K562 (cell line): Measurements from ENCODE around the gene DDX39A. TPM values are rescaled to one million over a fixed set of nuclear protein-coding genes. Genes with fewer than 3 reads are reported as not detected.

Experiments used
- CREB1 ChIP-seq, 2 experiments: sonication (generic) in 1 of 2; formaldehyde crosslinking in 1 of 2; IDR thresholded peaks; 2 replicates each; pipeline versions ENCODE4 v1.6.1 to v1.8.0; 2012 to 2022; ENCODE audit warnings: inconsistent platforms in 1 of 2, mild to moderate bottlenecking in 1 of 2, missing genetic modification reagents in 1 of 2, moderate library complexity in 1 of 2
- HDAC3 ChIP-seq: fragments of 450-650 bp; IDR thresholded peaks from 2 replicates; pipeline ENCODE4 v1.6.1; 2018; ENCODE audit warnings: borderline replicate concordance, mild to moderate bottlenecking, moderate library complexity; ENCODE audit not compliant: partially characterized antibody
- LARP7 ChIP-seq: fragments of 450-650 bp; IDR thresholded peaks from 2 replicates; pipeline ENCODE4 v1.6.1; 2016
- MAZ ChIP-seq, 2 experiments: fragments of 450-650 bp in 1 of 2; sonication (generic) in 1 of 2; formaldehyde crosslinking; IDR thresholded peaks in 1 of 2; conservative IDR thresholded peaks in 1 of 2; 2 replicates each; pipeline versions ENCODE4 v1.4.0 to v1.5.0; 2020; ENCODE audit warnings: mild to moderate bottlenecking in 1 of 2, missing genetic modification reagents in 1 of 2
- NCOR1 ChIP-seq: fragments of 450-650 bp; IDR thresholded peaks from 2 replicates; pipeline ENCODE4 v1.6.1; 2016; ENCODE audit warnings: mild to moderate bottlenecking, moderate library complexity
- PPARD ChIP-seq: fragments of 250-450 bp; sonication (Bioruptor Pico); IDR thresholded peaks from 2 replicates; pipeline ENCODE4 v1.8.0; 2022; ENCODE audit warnings: inconsistent platforms, mild to moderate bottlenecking, moderate library complexity
- RBFOX2 ChIP-seq: fragments of 200-400 bp; formaldehyde crosslinking; IDR thresholded peaks from 2 replicates; pipeline ENCODE4 v1.6.1; 2017; ENCODE audit warnings: low read depth, mild to moderate bottlenecking, low read length, moderate library complexity
- SMAD1 ChIP-seq: fragments of 150-350 bp; IDR thresholded peaks from 2 replicates; pipeline ENCODE4 v1.6.1; 2014; ENCODE audit warnings: low read length, low read depth; ENCODE audit not compliant: partially characterized antibody
- SMAD4 ChIP-seq: fragments of 250-450 bp; sonication (Bioruptor Pico); conservative IDR thresholded peaks from 2 replicates; pipeline ENCODE4 v1.8.0; 2021; ENCODE audit warnings: inconsistent platforms, mild to moderate bottlenecking, moderate library complexity
- SNIP1 ChIP-seq: fragments of 450-650 bp; IDR thresholded peaks from 2 replicates; pipeline ENCODE4 v1.7.1; 2017; ENCODE audit warnings: low read depth, mild to moderate bottlenecking
- SOX6 ChIP-seq: fragments of 450-650 bp; IDR thresholded peaks from 2 replicates; pipeline ENCODE4 v1.6.1; 2014; ENCODE audit warnings: mild to moderate bottlenecking
- TAF1 ChIP-seq: IDR thresholded peaks from 2 replicates; pipeline ENCODE4 v1.6.1; 2011; ENCODE audit warnings: mild to moderate bottlenecking, low read length, moderate library complexity; ENCODE audit not compliant: insufficient read depth, control insufficient read depth, severe bottlenecking; ENCODE audit errors: extremely low read depth
- VEZF1 ChIP-seq: fragments of 200-800 bp; sonication (Bioruptor generic); IDR thresholded peaks from 2 replicates; pipeline ENCODE4 v1.6.1; 2017; ENCODE audit warnings: missing genetic modification characterization, missing compliant biosample characterization
- ZBED1 ChIP-seq: IDR thresholded peaks from 2 replicates; pipeline ENCODE4 v1.6.1; 2014
- ZFP1 ChIP-seq: fragments of 450-650 bp; formaldehyde crosslinking; IDR thresholded peaks from 2 replicates; pipeline ENCODE4 v1.4.0; 2020; ENCODE audit warnings: mild to moderate bottlenecking, mixed read lengths
- ZNF175 ChIP-seq: fragments of 200-800 bp; sonication (Bioruptor generic); IDR thresholded peaks from 2 replicates; pipeline ENCODE4 v1.6.1; 2016; ENCODE audit warnings: low read depth, mild to moderate bottlenecking, missing genetic modification characterization, missing compliant biosample characterization
- ZNF212 ChIP-seq: fragments of 450-650 bp; formaldehyde crosslinking; IDR thresholded peaks from 2 replicates; pipeline ENCODE4 v1.4.0; 2020; ENCODE audit warnings: mild to moderate bottlenecking
- ZNF24 ChIP-seq: fragments of 450-650 bp; IDR thresholded peaks from 2 replicates; pipeline ENCODE4 v1.6.1; 2016
- ZNF253 ChIP-seq: fragments of 250-450 bp; sonication (Bioruptor Pico); conservative IDR thresholded peaks from 2 replicates; pipeline ENCODE4 v1.6.1; 2021; ENCODE audit warnings: mild to moderate bottlenecking
- ZNF316 ChIP-seq: fragments of 450-650 bp; IDR thresholded peaks from 2 replicates; pipeline ENCODE4 v1.6.1; 2016
- ZNF41 ChIP-seq: fragments of 250-450 bp; sonication (Bioruptor Pico); conservative IDR thresholded peaks from 2 replicates; pipeline ENCODE4 v1.4.0; 2020; ENCODE audit warnings: mild to moderate bottlenecking
- polyA plus RNA-seq, 8 experiments: library from polyadenylated mRNA; depleted of rRNA in 4 of 8; stranded (reverse) in 5 of 8; unstranded in 3 of 8; fragments of >200 nt; fragmentation: Nextera tagmentation in 2 of 8; fragmentation: Illumina TruSeq in 1 of 8; extraction: Ambion mirVana in 2 of 8; extraction: Trizol in 1 of 8; gene quantifications; 2 replicates each; pipeline versions ENCODE4 v1.2.1 to v1.2.3, GENCODE V29; 2011 to 2014; ENCODE audit warnings: inconsistent platforms in 1 of 8, missing spikeins in 1 of 8
- total RNA-seq, 7 experiments: library from RNA; depleted of rRNA in 6 of 7; stranded (reverse); fragments of >200 nt in 6 of 7; fragmentation: Illumina TruSeq in 2 of 7; extraction: Trizol in 2 of 7; gene quantifications; 2 replicates each; pipeline versions ENCODE4 v1.2.1 to v1.2.3, GENCODE V29; 2011 to 2021; ENCODE audit warnings: low replicate concordance in 1 of 7
- TF ChIP-seq, protein P1 (sequence below): sonication (generic); IDR thresholded peaks from 2 replicates; pipeline ENCODE4 v1.6.1; 2016
- TF ChIP-seq, protein P2 (sequence below), 3 experiments: fragments of 200-800 bp in 1 of 3; fragments of 250-450 bp in 1 of 3; fragments of 450-650 bp in 1 of 3; sonication (Bioruptor Pico) in 1 of 3; sonication (Bioruptor generic) in 1 of 3; formaldehyde crosslinking in 1 of 3; IDR thresholded peaks; 2 replicates each; pipeline versions ENCODE4 v1.6.1 to v1.8.0; 2016 to 2022; ENCODE audit warnings: mild to moderate bottlenecking in 2 of 3, missing genetic modification characterization in 2 of 3, missing compliant biosample characterization in 1 of 3, moderate library complexity in 1 of 3

Gene DDX39A
- total and polyA plus RNA-seq, 9 of the 15 experiments (the other 6 are each of a cell fraction or from before 2014, with no cell fraction given), result 90.3 to 250 (median 188) TPM

DNA sequence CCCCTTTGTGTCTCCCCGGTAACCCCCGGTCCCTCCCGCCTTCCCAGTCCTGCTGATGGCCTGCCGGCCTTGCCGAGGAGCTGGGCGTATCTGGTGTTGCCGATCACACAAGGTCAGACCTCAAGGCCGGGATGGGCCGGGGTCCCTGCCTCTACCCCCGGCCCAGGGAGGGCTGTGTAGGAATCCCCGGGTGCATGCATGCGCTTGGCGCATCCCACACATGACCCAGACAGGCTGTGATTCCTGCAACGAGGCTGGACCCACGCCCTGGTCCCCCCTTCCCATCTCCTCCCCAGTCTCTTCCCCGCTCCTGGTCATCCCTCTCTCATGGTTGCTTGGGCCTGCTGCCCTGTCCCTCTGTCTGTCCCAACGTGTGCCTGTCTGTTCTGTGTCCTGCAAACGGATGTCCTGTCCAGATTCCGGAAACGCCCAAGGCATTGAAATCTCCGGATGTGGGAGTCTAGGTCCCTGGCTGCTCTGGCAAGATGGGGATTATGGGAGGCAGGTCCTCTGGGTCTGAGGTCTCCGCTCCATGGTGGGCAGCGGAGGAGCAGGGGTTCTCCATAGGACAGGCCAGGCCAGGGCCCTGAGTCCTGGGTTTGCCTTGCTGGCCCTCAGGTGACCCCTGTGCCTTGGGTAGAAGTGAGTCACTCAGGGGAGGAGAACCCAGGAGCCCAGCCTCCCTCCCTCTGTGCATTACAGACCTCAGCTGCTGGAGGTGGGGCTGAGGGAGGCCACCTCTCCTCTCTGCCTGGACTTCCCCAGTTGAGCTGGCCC is 15.6 kb upstream of the DDX39A start (continued):
- TF ChIP-seq HDAC3 (no peak), VEZF1 (CRISPR knock-in tag) (peak; percentile 61; the same call in 1 of the 2 replicates), SNIP1 (no peak), ZFP1 (CRISPR knock-in tag) (no peak), NCOR1 (peak; percentile 46), ZNF24 (no peak), SOX6 (no peak), LARP7 (0 out of 2 replicates have a peak, but pooled peaks have one; percentile 26), ZNF316 (no peak), RBFOX2 (peak; percentile 51; the same call in 1 of the 2 replicates), TAF1 (peak; percentile 31), ZNF41 (CRISPR knock-in tag) (no peak), MAZ (CRISPR knock-in tag; conservative IDR thresholded peaks at IDR 0.05 in 1 of 2, IDR thresholded peaks at IDR 0.05 in 1 of 2) (peak; percentile 39 to 47; a peak in 3 of 4 replicates), PPARD (CRISPR knock-in tag) (no peak), CREB1 (IDR thresholded peaks at IDR 0.05) (0 out of 2 replicates have a peak, but pooled peaks have one; percentile 7), CREB1 (CRISPR knock-in tag; IDR thresholded peaks at IDR 0.05) (no peak), ZNF212 (CRISPR knock-in tag) (no peak), SMAD4 (CRISPR knock-in tag) (peak; percentile 82), ZBED1 (no peak), ZNF253 (CRISPR knock-in tag) (no peak), ZNF175 (0 out of 2 replicates have a peak, but pooled peaks have one; percentile 37), SMAD1 (no peak)
- TF ChIP-seq, protein P1, sequence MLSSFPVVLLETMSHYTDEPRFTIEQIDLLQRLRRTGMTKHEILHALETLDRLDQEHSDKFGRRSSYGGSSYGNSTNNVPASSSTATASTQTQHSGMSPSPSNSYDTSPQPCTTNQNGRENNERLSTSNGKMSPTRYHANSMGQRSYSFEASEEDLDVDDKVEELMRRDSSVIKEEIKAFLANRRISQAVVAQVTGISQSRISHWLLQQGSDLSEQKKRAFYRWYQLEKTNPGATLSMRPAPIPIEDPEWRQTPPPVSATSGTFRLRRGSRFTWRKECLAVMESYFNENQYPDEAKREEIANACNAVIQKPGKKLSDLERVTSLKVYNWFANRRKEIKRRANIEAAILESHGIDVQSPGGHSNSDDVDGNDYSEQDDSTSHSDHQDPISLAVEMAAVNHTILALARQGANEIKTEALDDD, result no peak
- TF ChIP-seq, protein P2, sequence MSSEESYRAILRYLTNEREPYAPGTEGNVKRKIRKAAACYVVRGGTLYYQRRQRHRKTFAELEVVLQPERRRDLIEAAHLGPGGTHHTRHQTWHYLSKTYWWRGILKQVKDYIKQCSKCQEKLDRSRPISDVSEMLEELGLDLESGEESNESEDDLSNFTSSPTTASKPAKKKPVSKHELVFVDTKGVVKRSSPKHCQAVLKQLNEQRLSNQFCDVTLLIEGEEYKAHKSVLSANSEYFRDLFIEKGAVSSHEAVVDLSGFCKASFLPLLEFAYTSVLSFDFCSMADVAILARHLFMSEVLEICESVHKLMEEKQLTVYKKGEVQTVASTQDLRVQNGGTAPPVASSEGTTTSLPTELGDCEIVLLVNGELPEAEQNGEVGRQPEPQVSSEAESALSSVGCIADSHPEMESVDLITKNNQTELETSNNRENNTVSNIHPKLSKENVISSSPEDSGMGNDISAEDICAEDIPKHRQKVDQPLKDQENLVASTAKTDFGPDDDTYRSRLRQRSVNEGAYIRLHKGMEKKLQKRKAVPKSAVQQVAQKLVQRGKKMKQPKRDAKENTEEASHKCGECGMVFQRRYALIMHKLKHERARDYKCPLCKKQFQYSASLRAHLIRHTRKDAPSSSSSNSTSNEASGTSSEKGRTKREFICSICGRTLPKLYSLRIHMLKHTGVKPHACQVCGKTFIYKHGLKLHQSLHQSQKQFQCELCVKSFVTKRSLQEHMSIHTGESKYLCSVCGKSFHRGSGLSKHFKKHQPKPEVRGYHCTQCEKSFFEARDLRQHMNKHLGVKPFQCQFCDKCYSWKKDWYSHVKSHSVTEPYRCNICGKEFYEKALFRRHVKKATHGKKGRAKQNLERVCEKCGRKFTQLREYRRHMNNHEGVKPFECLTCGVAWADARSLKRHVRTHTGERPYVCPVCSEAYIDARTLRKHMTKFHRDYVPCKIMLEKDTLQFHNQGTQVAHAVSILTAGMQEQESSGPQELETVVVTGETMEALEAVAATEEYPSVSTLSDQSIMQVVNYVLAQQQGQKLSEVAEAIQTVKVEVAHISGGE (CRISPR knock-in tag; IDR thresholded peaks at IDR 0.05), result peak in 1 of 3 experiments; percentile 33; a peak in 1 of 6 replicates
